Ectodermal cell (in vitro differentiated cells): ENCODE measurements around the gene C2CD5.
"Not testable (repeated sequence)": the region's sequence is repeated elsewhere in the genome, so short reads cannot be mapped to it uniquely, and the experiment has no call there.

ENCODE experiments used
- H3K27ac ChIP-seq: 2 replicates; pipeline ENCODE4 v1.7.0; 2013; ENCODE audit warnings: mild to moderate bottlenecking, low read depth, low read length; ENCODE audit not compliant: insufficient read depth, poor library complexity, severe bottlenecking
- H3K27me3 ChIP-seq: 2 replicates; pipeline ENCODE4 v1.7.0; 2013; ENCODE audit warnings: mild to moderate bottlenecking, low read length; ENCODE audit not compliant: insufficient read depth, control insufficient read depth, poor library complexity, severe bottlenecking
- H3K36me3 ChIP-seq: one replicate; pipeline ENCODE4 v1.7.0; 2013; ENCODE audit warnings: low read length; ENCODE audit not compliant: control insufficient read depth, insufficient read depth
- H3K4me1 ChIP-seq: one replicate; pipeline ENCODE4 v1.7.0; 2013; ENCODE audit warnings: low read length; ENCODE audit not compliant: control insufficient read depth, insufficient read depth
- H3K4me3 ChIP-seq: 2 replicates; pipeline ENCODE4 v1.7.0; 2013; ENCODE audit warnings: low read depth, low read length, control low read depth; ENCODE audit not compliant: insufficient read depth
- H3K9me3 ChIP-seq: 2 replicates; pipeline ENCODE4 v1.7.0; 2013; ENCODE audit warnings: mild to moderate bottlenecking, low read length, moderate library complexity; ENCODE audit not compliant: control insufficient read depth
- WGBS, 2 experiments: methylation state at CpG; one replicate each; pipeline ENCODE4 v1.1.7; 2013; ENCODE audit warnings: missing lambda C conversion rate in 2 of 2; 5-methylcytosine and 5-hydroxymethylcytosine counted together

Gene C2CD5

DNA sequence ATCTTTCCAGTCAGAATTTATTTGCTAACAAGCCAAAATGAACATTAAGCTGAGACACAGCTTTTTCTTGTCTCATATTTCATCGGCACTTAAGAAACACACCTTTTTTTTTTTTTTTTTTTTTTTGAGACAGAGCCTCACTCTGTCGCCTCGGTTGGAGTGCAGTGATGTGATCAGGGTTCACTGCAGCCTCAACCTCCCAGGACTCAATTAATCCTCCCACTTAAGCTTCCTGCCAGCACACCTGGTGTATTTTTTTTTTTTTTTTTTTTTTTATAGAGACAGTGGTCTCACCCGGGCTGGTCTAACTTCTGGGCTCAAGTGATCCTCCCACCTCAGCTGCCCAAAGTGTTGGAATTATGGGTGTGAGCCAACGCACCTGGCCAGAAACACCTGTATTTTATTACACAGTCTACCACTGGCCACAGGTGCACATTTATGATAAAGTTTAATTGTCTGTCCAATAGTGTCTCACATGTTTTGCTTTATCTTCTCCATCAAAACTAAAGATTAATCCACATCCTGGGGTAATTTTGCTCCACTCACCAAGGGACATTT, 62.7 kb downstream of the C2CD5 start:
- no peaks in the 10 kb centered on the region for H3K27me3 ChIP-seq
- peaks cover 8% of the 10 kb centered on the region for H3K36me3 ChIP-seq
- WGBS, 2 experiments: 83 to 87% methylated on average over 3 of the region's 5 CpGs
- H3K27ac ChIP-seq: no peak overlapping the region
- H3K9me3 ChIP-seq: no peaks in the 10 kb centered on the region
- H3K4me1 ChIP-seq: no peaks in the 10 kb centered on the region
- H3K4me3 ChIP-seq: no peak overlapping the region

- 85 to 94% methylated on average over 7 of the region's 7 CpGs for WGBS, 2 experiments
Observed at GRCh38 chr12:22480814-22481213, 63.5 kb downstream of the C2CD5 start.

GRCh38 chr12:22480016-22480415, 64.3 kb downstream of the C2CD5 start:
- WGBS, 2 experiments: 93% methylated on average over 3 of the region's 3 CpGs
- Histone ChIP-seq H3K36me3 (peaks cover 8% of the 10 kb centered on the region), H3K9me3 (no peaks in the 10 kb centered on the region), H3K4me3 (no peak overlapping the region), H3K4me1 (no peaks in the 10 kb centered on the region), H3K27ac (no peak overlapping the region), H3K27me3 (no peaks in the 10 kb centered on the region)

More at GRCh38 chr12:22480814-22481213, 63.5 kb downstream of the C2CD5 start:
- H3K27ac ChIP-seq, H3K27me3 ChIP-seq, H3K36me3 ChIP-seq, H3K9me3 ChIP-seq, H3K4me1 ChIP-seq, H3K4me3 ChIP-seq: not testable (repeated sequence)

DNA sequence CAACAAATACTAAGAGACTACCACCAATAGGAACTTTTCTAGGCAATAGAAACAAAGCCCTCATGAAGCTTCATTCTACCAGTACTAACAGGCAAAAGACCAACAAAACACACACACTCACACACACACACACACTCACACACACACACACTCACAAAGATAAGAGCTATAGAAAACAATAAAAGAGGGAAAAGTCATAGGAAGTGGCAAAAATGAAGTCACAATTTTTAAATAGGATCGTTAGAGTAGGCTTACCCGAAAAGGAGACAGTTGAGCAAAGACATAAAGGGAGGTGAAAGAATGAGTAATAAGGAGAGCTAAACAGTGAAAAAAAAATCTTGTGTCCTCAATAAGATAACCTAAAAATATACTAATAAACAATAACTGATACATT, 66.5 kb downstream of the C2CD5 start:
- H3K27me3 ChIP-seq: no peaks in the 10 kb centered on the region
- 70 to 93% methylated on average over 2 of the region's 2 CpGs for WGBS, 2 experiments
- H3K4me3 ChIP-seq: no peak overlapping the region
- peaks cover 8% of the 10 kb centered on the region for H3K36me3 ChIP-seq
- no peak overlapping the region for H3K27ac ChIP-seq
- no peaks in the 10 kb centered on the region for H3K9me3 ChIP-seq
- no peaks in the 10 kb centered on the region for H3K4me1 ChIP-seq

DNA sequence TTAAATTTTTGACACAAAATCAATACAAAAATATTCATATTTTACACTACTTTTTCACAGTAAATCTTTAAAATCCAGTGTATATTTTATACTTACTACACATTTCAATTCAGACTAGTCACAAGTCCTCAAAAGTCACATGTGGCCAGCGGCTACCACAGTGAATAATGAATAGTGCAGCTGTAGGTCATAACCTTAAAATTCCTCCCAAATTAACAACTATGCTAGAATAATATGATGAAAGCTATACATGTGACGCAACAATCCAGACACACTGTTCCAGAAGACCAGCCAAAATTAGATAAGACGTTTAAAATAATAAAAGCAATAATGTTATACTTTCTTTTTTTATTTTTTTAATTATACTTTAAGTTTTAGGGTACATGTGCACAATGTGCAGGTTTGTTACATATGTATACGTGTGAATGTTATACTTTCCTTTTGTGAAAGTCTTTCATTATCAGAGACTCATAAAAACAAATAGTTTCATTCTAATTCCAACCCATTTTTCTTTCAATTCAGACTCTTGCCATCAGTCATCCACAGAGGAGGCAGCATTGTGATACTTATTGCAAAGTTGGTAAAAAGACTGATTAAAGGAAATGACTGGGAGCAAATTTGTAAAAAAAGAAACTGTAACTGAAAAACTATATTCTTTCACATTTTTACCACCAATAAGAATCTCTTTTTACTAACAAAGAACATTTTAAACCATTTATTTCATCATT, 67.0 kb downstream of the C2CD5 start:
- Histone ChIP-seq H3K36me3 (peaks cover 5% of the 10 kb centered on the region), H3K9me3 (no peaks in the 10 kb centered on the region), H3K4me1 (no peaks in the 10 kb centered on the region), H3K27ac (no peak overlapping the region), H3K27me3 (no peaks in the 10 kb centered on the region), H3K4me3 (no peak overlapping the region)
- 83 to 90% methylated on average over 1 to 2 of the region's 4 CpGs for WGBS, 2 experiments

- Histone ChIP-seq H3K4me1 (no peaks in the 10 kb centered on the region), H3K27ac (no peak overlapping the region), H3K9me3 (no peaks in the 10 kb centered on the region), H3K27me3 (no peaks in the 10 kb centered on the region), H3K36me3 (no peaks in the 10 kb centered on the region), H3K4me3 (no peak overlapping the region)
Observed at GRCh38 chr12:22476133-22476532, 68.2 kb downstream of the C2CD5 start.

- 87 to 99% methylated on average over 4 to 5 of the region's 5 CpGs for WGBS, 2 experiments
- Histone ChIP-seq H3K36me3 (peaks cover 2% of the 10 kb centered on the region), H3K27ac (no peak overlapping the region), H3K4me1 (no peaks in the 10 kb centered on the region), H3K27me3 (no peaks in the 10 kb centered on the region), H3K4me3 (no peak overlapping the region), H3K9me3 (no peaks in the 10 kb centered on the region)
Observed at GRCh38 chr12:22474970-22475720, 69.2 kb downstream of the C2CD5 start.

DNA sequence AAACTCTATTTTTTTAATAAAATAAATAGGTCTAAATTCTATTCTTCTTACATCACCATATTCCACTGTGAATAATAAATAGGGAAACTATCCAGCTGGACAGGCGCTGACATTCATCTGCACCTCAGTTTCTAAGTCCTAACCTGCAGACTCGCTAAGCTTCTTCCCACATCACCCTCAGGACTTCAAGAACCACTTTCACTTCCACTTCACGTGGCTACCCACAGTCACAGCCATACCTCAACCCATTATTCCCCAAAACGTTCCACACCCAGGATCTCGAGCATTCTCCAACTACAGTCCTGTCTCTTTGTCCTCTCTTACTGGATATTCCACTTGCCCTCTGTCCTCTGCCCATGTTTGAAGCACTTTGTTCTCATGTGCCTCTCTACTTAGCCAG, 71.1 kb downstream of the C2CD5 start:
- peaks cover 7% of the 10 kb centered on the region for H3K36me3 ChIP-seq
- H3K4me3 ChIP-seq: no peak overlapping the region
- no peaks in the 10 kb centered on the region for H3K27me3 ChIP-seq
- WGBS, 2 experiments: 93 to 94% methylated on average over 5 of the region's 5 CpGs
- no peaks in the 10 kb centered on the region for H3K4me1 ChIP-seq
- no peak overlapping the region for H3K27ac ChIP-seq
- H3K9me3 ChIP-seq: no peaks in the 10 kb centered on the region

DNA sequence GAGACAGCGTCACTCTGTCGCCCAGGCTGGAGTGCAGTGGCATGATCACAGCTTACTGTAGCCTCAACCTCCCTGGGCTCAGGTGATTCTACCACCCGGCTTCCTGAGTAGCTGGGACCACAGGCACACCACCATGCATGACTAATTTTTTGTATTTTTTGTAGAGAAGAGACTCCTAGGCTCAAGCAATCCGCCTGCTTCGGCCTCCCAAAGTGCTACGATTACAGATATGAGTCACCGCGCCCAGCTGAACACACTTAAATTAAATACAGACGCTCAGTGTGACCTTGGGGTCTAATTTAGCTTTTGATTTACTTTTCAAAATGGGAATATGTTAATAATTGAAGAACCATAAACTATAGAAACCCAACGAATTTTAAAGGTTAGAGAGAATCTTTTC, 77.2 kb downstream of the C2CD5 start:
- 93 to 95% methylated on average over 10 of the region's 10 CpGs for WGBS, 2 experiments

GRCh38 chr12:22463306-22463705, 81.0 kb downstream of the C2CD5 start:
- no peaks in the 10 kb centered on the region for H3K27me3 ChIP-seq
- H3K4me3 ChIP-seq: no peak overlapping the region
- no peak overlapping the region for H3K27ac ChIP-seq
- WGBS, 2 experiments: 90 to 94% methylated on average over 2 of the region's 2 CpGs
- no peaks in the 10 kb centered on the region for H3K4me1 ChIP-seq
- H3K9me3 ChIP-seq: no peaks in the 10 kb centered on the region
- peaks cover 3% of the 10 kb centered on the region for H3K36me3 ChIP-seq

More for the DNA sequence above, 77.2 kb downstream of the C2CD5 start:
- Histone ChIP-seq H3K36me3 (peaks cover 9% of the 10 kb centered on the region), H3K4me3 (no peak overlapping the region), H3K27me3 (no peaks in the 10 kb centered on the region), H3K4me1 (no peaks in the 10 kb centered on the region), H3K27ac (no peak overlapping the region), H3K9me3 (no peaks in the 10 kb centered on the region)
